ENCODE measurements around the gene PTPRJ.
"Not testable (repeated sequence)": the region's sequence is repeated elsewhere in the genome, so short reads cannot be mapped to it uniquely, and the experiment has no call there.

The PTPRJ gene

DNA sequence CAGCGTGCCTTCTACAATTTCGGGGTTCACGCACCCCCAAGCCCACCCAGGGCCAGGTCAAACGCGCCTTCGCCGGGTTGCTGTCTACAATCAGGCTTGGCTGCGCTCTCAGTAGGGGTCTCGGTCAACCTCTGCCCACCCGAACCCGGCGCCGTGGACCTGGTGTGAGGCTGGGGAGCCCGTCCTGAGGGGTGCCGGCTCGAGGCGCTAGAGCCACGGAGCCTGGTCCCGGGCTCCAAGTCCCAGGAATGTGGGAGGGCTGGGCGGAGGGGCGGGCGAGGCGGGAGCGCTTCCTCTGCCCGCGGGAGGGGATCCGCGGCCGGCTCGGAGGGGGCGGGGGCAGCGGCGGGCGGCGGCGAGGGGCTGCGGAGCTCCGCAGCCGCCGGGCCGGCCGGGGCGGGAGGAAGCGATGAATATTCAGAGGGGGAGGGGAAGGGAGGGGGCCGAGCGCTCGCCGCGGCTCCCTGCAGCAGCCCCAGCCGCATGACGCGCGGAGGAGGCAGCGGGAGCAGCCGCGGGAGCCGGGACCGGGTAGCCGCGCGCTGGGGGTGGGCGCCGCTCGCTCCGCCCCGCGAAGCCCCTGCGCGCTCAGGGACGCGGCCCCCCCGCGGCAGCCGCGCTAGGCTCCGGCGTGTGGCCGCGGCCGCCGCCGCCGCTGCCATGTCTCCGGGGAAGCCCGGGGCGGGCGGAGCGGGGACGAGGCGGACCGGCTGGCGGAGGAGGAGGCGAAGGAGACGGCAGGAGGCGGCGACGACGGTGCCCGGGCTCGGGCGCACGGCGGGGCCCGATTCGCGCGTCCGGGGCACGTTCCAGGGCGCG lies at the start of gene PTPRJ:
Gene PTPRJ, plus strand, starts transcription at position 472 of the 819 bp plus-strand sequence. CDS start 354 bp downstream, outside the sequence.
- peak; percentile 68 for DNase-seq

DNA sequence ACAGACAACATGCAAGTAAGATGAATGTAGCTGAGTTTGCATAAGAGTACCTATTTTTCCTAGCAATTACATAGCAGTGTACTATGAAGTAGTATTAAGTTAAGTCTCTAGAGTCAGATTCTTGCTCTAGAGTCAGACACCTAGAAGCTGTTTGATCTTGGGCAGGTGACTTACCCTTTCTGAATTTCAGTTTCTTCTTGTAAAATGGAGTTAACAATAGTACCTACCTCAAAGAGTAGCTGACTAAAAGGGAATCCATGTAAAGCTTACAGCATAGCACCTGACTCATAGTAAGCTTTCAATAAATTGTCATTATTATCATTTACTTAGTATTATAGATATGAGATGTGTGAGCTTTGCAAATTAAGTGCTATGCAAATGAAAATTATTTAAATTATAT lies 47.8 kb upstream of the PTPRJ start:
- no peak for DNase-seq

GRCh38 chr11:47933797-47934196 lies 46.6 kb upstream of the PTPRJ start:
- not testable (repeated sequence) for DNase-seq

DNA sequence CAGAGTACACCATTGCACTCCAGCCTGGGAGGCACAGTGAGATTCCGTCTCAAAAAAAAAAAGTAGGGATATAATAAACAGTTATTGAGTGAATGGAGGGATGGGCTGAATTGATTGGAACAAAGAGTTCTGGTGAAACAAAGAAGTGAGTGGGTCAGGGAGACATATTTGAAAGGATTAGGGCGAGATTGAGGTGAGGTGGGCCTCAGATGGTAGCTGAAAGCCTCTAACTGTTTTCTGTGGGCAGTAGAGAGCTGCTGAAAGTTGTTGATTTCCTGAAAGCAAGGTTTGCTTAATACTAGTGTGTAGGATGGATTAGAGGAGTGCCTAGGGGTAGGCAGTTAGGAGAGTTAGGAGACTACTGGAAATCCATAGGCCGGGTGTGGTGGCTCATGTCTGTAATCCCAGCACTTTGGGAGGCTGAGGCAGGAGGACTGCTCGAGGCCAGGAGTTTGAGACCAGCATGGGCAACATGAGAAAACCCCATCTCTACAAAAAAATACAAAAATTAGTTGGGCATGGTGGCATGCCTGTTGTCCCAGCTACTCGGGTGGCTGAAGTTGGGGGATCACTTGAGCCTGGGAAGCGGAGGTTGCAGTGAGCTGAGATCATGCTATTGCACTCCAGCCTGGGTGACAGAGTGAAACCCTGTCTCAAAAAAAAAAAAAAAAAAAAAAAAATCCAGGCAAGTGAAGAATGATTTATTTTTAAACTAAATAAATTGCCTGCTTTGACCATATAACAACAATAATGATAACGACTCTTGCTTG lies 41.4 kb upstream of the PTPRJ start:
- DNase-seq = no peak

DNA sequence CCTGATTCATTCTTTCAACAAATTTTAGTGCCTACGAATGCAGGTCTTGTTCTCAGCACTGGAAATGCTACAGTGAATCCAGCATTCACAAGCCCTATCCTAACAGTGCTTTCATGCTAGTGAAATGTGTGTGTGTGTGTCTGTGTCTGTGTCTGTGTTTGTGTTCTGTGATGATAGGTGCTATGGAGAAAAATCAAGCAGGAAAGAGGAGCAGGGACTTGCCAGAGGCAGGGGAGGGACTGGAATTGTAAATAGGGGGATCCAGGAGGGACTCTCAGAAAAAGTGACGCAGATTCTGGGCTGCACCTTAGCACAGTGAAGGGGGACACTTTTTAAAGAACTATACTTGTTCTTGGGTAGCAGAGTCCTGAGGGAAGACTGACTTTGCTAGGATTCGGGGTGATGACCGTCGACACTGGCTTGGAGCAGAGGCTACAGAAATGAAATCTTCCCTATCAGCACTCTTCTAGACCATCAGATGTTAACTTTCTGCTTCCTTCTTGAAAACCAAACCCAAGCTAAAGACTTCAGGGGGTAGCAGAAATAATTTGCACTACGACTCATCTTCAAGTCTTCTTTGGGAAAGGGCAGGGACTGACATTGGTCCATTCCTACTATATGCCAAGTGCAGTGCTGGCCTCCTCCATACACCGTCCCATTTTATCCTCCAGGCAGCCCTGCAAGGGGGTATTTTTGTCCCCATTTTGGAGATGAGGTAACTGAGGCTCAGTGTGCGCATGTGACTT lies 39.3 kb upstream of the PTPRJ start:
- DNase-seq = no peak

GRCh38 chr11:47941907-47942558 lies 38.3 kb upstream of the PTPRJ start:
- no peak for DNase-seq

GRCh38 chr11:47943721-47944586 lies 36.4 kb upstream of the PTPRJ start:
- DNase-seq = no peak

DNA sequence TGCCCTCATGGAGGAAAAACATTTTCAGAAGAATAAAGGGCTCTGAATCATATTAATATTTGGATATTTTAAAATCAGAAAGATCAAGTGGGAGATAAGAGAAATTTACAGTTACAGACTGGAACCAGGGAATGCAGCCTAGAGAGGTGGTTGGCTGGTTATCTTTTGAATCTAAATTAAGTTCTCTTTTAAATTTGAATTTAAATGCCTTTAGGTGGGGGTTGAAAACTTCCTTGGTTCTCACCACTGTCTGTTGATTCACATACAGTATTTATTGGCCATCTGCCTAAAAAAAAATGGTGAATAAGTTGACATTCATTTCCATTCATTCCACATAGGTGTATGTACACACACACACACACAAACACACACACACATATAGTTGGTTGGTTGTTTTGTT lies 35.7 kb upstream of the PTPRJ start:
- DNase-seq = no peak

DNA sequence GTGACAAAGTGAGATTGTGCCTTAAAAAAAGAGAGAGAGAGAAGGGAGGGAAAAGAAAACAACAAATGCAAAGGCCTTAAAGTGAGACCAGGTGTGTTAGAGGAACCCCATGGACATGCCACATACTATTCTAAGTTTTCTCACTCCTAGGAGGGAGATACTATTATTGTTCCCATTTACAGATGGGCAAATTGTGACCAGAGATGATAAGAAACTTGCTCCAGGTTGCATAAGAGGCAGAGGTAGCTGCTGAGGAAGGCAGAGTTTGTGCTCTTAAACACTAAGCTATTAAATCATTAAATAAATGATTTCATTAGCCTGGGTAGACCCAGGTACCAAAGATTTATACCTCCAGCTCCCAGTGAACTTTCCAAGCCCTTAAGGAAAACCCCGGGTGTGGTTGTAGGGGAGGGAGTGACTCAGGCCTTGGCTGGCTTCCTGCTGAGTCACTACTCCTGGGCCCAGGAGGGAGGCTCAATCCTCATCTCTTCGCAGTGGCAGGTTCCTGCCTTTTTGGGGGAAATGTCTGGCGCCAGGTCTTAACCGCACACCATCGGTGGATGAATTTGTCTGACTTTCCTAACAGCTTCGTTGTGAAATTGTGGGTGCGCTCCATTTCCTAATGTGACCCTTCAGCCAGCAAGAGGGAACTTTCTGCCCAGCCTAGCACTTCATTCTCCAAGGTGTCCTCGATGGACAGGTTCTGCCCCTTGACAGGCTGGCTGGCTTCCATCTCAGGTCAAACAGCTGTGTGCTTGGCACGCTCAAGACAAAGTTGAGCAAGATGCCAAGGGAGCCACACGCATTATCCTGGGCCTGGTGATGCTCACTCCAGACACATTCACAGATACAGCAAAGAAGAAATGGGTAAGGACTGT lies 33.4 kb upstream of the PTPRJ start:
- DNase-seq = peak; percentile 57

DNA sequence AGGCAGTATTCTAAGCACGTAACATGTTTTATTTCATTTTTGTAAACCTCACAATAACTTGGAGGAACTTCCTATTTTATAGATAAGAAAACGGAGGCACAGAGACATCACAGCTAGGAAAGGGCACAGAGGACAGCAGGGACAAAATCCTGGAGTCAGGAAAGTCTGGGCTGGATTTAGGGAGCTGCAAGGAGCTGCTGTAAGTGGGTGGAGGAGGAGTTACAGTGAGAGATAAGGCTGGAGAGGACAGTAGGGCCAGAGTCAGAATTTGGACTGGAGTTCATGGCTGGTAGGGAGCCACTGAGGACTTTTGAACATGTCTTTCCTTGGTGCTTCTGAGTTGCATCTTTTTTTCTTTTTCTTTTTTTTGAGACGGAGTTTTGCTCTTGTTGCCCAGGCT lies 32.2 kb upstream of the PTPRJ start:
- no peak for DNase-seq

DNA sequence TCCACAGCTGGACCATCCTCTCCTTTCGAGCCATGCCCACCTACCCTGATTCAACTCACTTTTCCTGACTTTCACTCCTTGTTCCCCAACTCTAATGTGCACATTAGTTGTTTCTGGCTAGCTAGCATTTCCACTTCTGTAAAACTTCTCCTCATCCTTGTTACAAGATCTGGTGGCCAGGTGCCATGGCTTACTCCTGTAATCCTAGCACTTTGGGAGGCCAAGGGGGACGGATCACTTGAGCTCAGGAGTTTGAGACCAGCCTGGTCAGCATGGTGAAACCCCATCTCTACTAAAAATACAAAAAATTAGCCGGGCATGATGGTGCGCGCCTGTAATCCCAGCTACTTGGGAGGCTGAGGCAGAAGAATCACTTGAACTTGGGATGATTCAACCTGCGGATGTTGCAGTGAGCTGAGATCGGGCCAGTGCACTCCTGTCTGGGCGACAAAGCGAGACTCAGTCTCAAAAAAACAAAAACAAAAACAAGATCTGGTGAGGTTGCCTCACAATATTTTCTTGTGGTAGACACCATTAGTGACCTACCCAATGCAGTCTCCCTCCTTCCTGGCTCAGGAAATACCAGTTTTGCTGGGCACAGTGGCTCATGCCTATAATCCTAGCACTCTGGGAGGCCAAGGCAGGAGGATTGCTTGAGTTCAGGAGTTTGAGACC lies 31.2 kb upstream of the PTPRJ start:
- DNase-seq = not testable (repeated sequence)

DNA sequence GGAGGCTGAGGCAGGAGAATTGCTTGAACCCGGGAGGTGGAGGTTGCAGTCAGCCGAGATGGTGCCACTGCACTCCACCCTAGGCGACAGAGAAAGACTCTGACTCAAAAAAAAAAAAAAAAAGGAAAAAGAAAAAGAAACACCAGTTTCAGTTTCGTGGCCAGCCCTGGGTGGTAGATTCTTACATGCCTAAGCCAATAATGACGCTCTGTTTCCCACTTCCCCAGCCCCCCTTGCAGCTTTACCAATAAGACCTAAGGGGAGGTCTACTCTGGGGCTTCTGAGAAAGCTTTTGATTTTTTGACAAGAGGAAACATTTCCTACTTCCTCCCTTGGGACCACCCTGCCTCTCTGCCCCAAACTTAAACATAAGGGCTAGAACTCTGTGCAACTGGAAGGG lies 30.0 kb upstream of the PTPRJ start:
- DNase-seq = peak; percentile 62

DNA sequence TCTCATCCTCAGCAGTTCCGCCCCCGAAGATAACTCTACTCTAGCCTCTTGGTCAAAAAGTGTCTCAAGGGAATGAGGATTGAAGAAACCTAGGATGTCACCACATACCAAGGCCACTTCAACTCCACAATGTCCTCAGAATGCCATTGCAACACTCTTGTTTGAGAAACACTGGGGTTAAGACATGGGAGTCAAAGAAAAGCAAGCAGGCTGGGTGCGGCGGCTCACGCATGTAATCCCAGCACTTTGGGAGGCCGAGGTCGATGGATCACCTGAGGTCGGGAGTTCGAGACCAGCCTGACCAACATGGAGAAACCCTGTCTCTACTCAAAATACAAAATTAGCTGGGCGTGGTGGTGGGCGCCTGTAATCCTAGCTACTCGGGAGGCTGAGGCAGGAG lies 28.9 kb upstream of the PTPRJ start:
- not testable (repeated sequence) for DNase-seq

- no peak for DNase-seq
Observed at GRCh38 chr11:47955061-47955755, 25.2 kb upstream of the PTPRJ start.

- DNase-seq = no peak
Observed at GRCh38 chr11:47960015-47960414, 20.3 kb upstream of the PTPRJ start.

DNA sequence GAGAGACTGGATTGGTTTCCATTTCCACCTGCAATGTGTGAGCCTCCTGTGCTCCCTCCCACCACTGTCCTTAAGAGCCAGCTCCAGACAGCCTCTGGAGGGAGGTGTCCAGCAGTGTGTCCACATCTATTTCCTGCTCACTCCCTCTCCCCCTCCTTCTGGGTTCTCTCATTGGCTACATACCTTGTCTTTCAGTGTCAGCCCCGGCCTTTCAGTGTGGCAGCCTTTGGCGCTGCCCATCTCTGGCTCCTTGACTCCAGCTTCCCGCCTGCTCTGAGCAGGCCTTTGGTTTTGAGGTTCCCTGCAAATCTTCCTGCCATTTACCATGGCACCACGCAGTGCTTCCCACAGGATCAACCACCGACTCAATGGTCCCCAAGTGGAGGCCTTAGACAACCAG lies 19.0 kb upstream of the PTPRJ start:
- no peak for DNase-seq

GRCh38 chr11:47964546-47964945 lies 15.8 kb upstream of the PTPRJ start:
- no peak for DNase-seq

GRCh38 chr11:47967577-47968525 lies 12.5 kb upstream of the PTPRJ start:
- DNase-seq = no peak
